ENCODE measurements around the gene FAM120A. TPM values are rescaled to one million over a fixed set of nuclear protein-coding genes. Genes with fewer than 3 reads are reported as not detected.
A peak's percentile ranks its signal among the peaks of the same experiment; 100 is the strongest.

Gene FAM120A
- total and polyA plus RNA-seq, 2 of the 13 experiments (the other 11 are each of a cell fraction or from before 2014, with no cell fraction given) = 41.3 to 44.4 TPM

- ChIA-PET CTCF (ENCODE audit: low intra/inter-chr PET ratio, low total read pairs) (no interaction called here), POLR2A (interaction anchor here (1.7 kb wide), 1 partner anchor 15 kb away, joined by 5 read pairs; no protein-coding TSS in a partner anchor)
- peaks cover 11% of the 10 kb centered on the region; the same call in 1 of the 2 replicates for H3K9me3 ChIP-seq (ENCODE audit: low read length)
- in situ Hi-C loops (cut with HindIII; ENCODE audit: extremely low pct_ligation_motif_present, low pct_unique_long_range_greater_than_20kb) (no loop called here), intact Hi-C loops (cut with micrococcal nuclease; ENCODE audit: unreplicated experiment) (no loop called here)
- no peak for FAIRE-seq
- H3K79me2 ChIP-seq (ENCODE audit: insufficient read depth, low read length) = peaks cover 14% of the 10 kb centered on the region
- peaks cover 27% of the 10 kb centered on the region for H3K4me1 ChIP-seq (ENCODE audit: insufficient read depth, low read length)
- H3K27ac ChIP-seq (ENCODE audit: extremely low read length, insufficient read depth, low read length) = no peak overlapping the region
- no peak overlapping the region for H2AFZ ChIP-seq (ENCODE audit: low read length)
- WGBS (ENCODE audit: low lambda C conversion rate) = 98% methylated on average over 9 of the region's 9 CpGs
- no peak overlapping the region for H3K9ac ChIP-seq (ENCODE audit: insufficient read depth, low read depth, low read length)
- no peaks in the 10 kb centered on the region; a peak in 1 of 5 replicates for H3K27me3 ChIP-seq (ENCODE audit: control insufficient read depth in 1 of 2, insufficient read depth in 2 of 2, low read length in 2 of 2)
- no peak overlapping the region for H3K4me3 ChIP-seq (replicated peaks in 1 of 3; ENCODE audit: insufficient read depth in 1 of 3, low read depth in 2 of 3, low read length in 3 of 3)
- ATAC-seq = no peak
- H3K4me2 ChIP-seq (ENCODE audit: low read depth, low read length) = no peak overlapping the region
- TF ChIP-seq TFE3 (CRISPR knock-in tag; IDR thresholded peaks at IDR 0.05) (no peak), KMT2A (CRISPR knock-in tag; IDR thresholded peaks at IDR 0.05) (no peak), ZNF629 (CRISPR knock-in tag; conservative IDR thresholded peaks at IDR 0.05) (peak; percentile 75), ZSCAN31 (CRISPR knock-in tag; IDR thresholded peaks at IDR 0.05; ENCODE audit: low read depth) (no peak), TEAD2 (CRISPR knock-in tag; IDR thresholded peaks at IDR 0.05) (no peak), ZNF569 (CRISPR knock-in tag; IDR thresholded peaks at IDR 0.05; ENCODE audit: borderline replicate concordance) (no peak)
- BruUV-seq (replicated peaks) = TSS peak; percentile 48
- H4K20me1 ChIP-seq (ENCODE audit: insufficient read depth, low read length) = 0 out of 2 replicates have a peak, but pooled peaks cover under 1% of the 10 kb centered on the region
- no peaks in the 10 kb centered on the region for H3K36me3 ChIP-seq (replicated peaks in 1 of 2; ENCODE audit: control insufficient read depth in 1 of 2, insufficient read depth in 2 of 2, low read length in 2 of 2)
- no peak for DNase-seq (ENCODE audit: low spot score)
Measured at GRCh38 chr9:93574091-93574899, 122.8 kb downstream of the FAM120A start.

All from HepG2 (cell line).